Measurements from ENCODE around the gene RAB34.
"Not testable (repeated sequence)": the region's sequence is repeated elsewhere in the genome, so short reads cannot be mapped to it uniquely, and the experiment has no call there.

The RAB34 gene

DNA sequence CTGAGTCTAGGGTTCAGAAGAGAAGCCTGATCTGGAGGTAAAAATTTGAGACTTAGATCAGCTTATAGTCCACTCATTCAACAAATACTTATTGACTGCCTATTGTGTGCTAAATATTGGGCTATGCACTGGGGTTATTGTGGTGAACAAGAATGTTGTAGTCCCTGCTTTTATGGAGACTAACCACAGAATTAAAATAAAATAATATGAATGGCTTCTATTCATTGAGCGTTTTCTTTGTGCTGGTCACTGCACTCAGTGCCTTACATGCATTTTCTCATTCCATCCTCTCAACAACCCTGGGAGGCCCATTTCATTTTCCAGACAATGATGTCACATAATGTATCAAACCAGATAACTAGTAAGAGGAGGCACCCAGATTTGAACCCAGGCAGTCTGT lies 15.7 kb upstream of the RAB34 start:
- FAIRE-seq (no peak), DNase-seq (ENCODE audit: insufficient read length, low spot score) (no peak)

DNA sequence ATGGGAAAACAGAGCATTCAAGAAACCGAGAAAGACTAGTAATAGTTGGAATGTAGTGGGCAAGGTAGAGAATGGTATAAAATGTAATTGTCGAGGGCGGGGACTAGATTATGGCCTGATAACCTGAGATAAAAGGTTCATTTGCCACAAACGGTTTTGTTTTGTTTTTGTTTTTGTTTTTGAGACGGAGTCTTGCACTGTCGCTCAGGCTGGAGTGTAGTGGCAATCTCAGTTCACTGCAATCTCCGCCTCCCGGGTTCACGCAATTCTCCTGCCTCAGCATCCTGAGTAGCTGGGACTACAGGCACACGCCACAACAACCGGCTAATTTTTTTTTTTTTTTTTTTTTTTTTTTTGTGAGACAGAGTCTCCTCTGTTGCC lies 12.3 kb upstream of the RAB34 start:
- FAIRE-seq, result no peak
- no peak for DNase-seq (ENCODE audit: insufficient read length, low spot score)

GRCh38 chr17:28728364-28729200 lies 10.9 kb upstream of the RAB34 start, which contains the start of gene NEK8:
Gene NEK8 (plus strand): TSS chr17:28728788. CDS start chr17:28728814, 26 bp downstream.
- DNase-seq (ENCODE audit: insufficient read length, low spot score) (peak; percentile 93), FAIRE-seq (peak; percentile 36)

DNA sequence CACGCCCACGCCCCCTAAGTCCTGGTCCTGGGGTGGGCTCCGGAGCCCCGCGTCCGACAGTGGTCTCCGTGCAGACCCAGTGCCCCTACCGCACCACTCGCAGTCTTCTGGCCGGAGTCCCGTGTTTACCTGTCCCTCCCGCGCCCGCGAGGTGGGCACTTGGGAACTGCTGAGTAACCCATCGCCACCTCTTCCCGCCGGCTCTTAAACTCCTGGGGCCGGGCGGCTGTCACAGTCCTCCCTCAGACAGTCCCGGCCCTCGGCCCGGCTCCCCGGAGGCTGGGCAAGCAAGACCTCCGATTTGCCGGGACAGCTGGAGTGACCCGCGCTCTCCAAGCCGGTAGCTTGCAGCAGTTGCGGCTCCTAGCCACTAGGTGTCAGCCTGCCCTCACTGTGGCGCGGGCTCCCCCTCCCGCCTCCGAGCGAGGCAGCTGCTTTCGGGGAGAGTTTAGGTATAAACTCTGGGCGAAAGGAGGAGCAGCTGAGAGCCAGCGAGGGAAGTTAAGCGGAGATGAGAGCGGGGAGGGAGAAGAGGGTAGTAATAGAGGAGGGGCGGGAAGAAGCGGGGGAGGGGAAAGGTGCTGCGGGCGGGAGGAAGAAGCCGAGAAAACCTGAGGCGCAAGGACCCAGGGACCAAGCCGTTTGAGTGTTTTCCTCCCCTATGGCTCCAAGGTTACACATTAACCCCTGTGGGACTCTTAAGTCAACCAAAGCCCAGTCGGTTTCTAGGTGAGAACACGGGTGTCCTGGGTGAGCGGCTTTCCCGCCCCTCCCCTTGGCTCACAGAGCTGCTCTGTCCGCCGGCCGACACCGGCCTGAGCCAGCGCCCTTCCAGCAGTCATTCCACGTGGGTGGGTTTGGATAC lies 9.2 kb upstream of the RAB34 start:
- DNase-seq (ENCODE audit: insufficient read length, low spot score) (peak; percentile 94), FAIRE-seq (peak; percentile 94)

DNA sequence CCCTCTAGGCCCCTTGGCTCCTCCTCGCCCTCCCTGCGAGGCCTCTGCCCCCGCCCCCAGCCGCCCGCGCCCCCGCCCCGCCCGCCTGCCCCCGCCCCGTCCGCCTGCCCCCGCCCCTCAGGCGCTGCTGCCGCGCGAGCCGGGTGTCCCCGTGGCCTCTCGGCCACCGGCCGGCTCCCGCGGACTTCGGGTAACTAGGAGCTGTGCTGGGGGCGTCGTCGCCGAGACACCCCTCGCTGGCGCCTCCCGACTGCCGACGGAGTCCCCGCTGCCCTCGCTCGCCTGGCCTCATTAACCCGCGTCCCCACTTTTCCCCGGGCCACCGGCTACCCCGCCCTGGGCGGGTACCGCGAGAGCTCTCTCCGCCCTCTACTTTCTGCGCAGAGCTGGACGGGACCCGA lies 8.6 kb upstream of the RAB34 start, which contains the start of gene TLCD1:
Gene TLCD1, minus strand, starts transcription at position 8 of the 401 bp plus-strand sequence. CDS start 136 bp downstream, outside the sequence.
- DNase-seq (ENCODE audit: insufficient read length, low spot score) (peak; percentile 80), FAIRE-seq (no peak)

GRCh38 chr17:28725660-28726225 lies 8.1 kb upstream of the RAB34 start:
- peak; percentile 39 for DNase-seq (ENCODE audit: insufficient read length, low spot score)

GRCh38 chr17:28725166-28725659 lies 7.5 kb upstream of the RAB34 start:
- FAIRE-seq (no peak), DNase-seq (ENCODE audit: insufficient read length, low spot score) (no peak)

More at GRCh38 chr17:28725660-28726225, 8.1 kb upstream of the RAB34 start:
- no peak for FAIRE-seq

GRCh38 chr17:28724500-28725165 lies 7.0 kb upstream of the RAB34 start:
- FAIRE-seq (no peak), DNase-seq (ENCODE audit: insufficient read length, low spot score) (no peak)

- DNase-seq (ENCODE audit: insufficient read length, low spot score); FAIRE-seq: not testable (repeated sequence)
Observed at GRCh38 chr17:28723836-28724499, 6.3 kb upstream of the RAB34 start.

DNA sequence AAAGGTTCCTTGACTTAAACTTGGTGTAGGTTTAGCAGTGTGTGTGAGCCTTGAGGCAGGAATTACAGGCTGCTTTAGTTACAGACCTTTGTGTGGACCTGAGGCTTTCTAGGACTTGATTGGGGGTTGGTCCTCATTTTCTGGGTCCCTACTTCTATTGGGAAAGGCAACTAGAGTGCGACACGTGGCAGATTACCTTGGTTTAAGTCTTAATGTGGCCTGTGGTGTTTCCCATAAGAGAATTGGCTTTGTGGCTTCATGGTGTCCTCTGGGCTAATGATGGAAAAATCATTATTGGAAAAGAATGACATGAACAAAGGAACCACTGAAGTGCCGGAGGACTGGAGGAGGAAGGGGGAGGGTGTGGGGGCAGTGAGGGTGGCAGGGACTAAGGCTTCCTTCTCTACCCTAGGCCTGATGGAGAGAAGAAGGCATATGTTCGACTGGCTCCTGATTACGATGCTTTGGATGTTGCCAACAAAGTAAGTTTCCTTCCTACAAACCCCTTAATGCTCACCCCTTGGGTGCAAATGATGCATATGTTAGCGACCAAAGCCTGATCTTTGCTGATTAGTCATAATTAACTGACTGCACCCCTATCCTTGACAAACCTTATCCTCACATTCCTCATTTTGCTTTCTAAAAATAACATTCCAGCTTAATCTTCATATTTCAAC lies 5.6 kb upstream of the RAB34 start:
- FAIRE-seq (no peak), DNase-seq (ENCODE audit: insufficient read length, low spot score) (no peak)

GRCh38 chr17:28722417-28723158 lies 4.9 kb upstream of the RAB34 start:
- FAIRE-seq (no peak), DNase-seq (ENCODE audit: insufficient read length, low spot score) (no peak)

DNA sequence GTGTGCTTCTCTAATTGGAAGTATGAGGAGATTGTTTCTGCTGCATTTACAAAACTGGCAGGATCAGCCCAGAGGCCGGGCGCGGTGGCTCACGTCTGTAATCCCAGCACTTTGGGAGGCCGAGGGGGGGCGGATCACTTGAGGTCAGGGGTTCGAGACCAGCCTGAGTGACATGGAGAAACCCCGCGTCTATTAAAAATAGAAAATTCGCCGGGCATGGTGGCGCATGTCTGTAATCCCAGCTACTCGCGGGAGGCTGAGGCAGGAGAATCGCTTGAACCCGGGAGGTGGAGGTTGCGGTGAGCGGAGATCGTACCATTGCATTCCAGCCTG lies 3.3 kb upstream of the RAB34 start:
- FAIRE-seq; DNase-seq (ENCODE audit: insufficient read length, low spot score): not testable (repeated sequence)

GRCh38 chr17:28720247-28720996 lies 2.8 kb upstream of the RAB34 start:
- DNase-seq (ENCODE audit: insufficient read length, low spot score) (no peak), FAIRE-seq (no peak)

DNA sequence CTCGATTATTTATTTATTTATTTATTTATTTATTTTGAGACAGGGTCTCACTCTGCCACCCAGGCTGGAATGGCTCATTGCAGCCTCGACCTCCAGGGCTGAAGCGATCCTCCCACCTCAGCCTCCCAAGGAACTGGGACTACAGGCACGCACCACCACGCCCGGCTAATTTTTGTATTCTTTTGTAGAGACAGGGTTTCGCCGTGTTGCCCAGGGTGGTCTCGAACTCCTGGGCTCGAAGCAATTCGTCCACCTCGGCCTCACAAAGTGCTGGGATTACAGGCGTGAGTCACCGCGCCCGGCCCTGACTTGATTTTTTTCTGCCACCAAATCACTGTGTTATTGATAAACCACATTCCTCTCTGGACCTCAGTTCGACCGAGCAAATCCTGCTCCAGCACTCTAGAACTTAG lies 1.4 kb upstream of the RAB34 start:
- DNase-seq (ENCODE audit: insufficient read length, low spot score), result no peak
- no peak for FAIRE-seq

DNA sequence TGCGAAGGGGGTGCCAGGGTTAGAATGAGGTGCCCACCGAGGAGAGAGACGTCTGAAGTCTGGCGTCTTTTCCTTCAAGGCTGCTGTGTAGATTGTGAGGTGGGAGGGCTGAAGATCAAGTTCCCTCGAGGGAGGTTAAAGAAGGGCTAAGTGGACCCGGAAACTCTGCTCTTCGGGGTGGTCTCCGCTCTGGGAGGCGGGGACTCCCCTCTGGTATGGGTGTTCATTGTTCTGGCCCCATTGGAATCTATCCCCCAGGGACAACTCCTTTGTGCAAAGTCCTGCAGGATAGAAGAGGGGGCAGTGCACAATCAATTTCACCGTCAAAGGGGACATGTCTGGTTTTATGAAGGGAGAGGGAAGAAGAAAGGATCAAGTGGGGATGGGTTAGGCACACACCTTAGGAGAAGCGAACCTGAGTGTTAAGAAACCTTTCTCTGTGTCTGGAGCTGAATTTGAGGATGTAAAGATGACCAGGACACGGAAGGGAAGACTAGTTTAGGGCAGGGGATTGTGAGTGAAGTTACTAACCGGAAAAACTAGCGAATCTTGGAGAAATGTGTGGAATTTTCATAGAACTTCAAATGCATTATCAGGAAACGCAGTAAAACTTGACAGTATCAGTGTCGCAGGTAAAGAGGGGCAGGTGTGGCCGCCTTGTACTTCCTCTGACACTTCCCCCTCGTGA lies 809 bp upstream of the RAB34 start:
- FAIRE-seq (no peak), DNase-seq (ENCODE audit: insufficient read length, low spot score) (no peak)

GRCh38 chr17:28716740-28717577 lies 709 bp downstream of the RAB34 start:
- DNase-seq (ENCODE audit: insufficient read length, low spot score), result no peak
- peak; percentile 13 for FAIRE-seq

GRCh38 chr17:28715217-28715616 lies 2.5 kb downstream of the RAB34 start:
- DNase-seq (ENCODE audit: insufficient read length, low spot score) (no peak), FAIRE-seq (no peak)
